K562 (cell line): ENCODE measurements around the gene ATXN7L2. TPM values are rescaled to one million over a fixed set of nuclear protein-coding genes. Genes with fewer than 3 reads are reported as not detected.

Experiments
- CCNT2 ChIP-seq: IDR thresholded peaks from 2 replicates; pipeline ENCODE4 v1.6.1; 2011; ENCODE audit warnings: borderline replicate concordance, low read depth, mild to moderate bottlenecking, moderate library complexity, mixed read lengths, low read length; ENCODE audit not compliant: insufficient read length; ENCODE audit errors: extremely low read depth
- CEBPG ChIP-seq, 3 experiments: fragments of 200-800 bp in 1 of 3; sonication (Bioruptor generic) in 1 of 3; sonication (generic) in 1 of 3; formaldehyde crosslinking in 1 of 3; IDR thresholded peaks in 2 of 3; conservative IDR thresholded peaks in 1 of 3; 2 replicates each; pipeline versions ENCODE4 v1.6.1 to v1.8.0; 2016 to 2022; ENCODE audit warnings: missing compliant biosample characterization in 2 of 3, missing genetic modification characterization in 2 of 3, mild to moderate bottlenecking in 1 of 3, missing genetic modification reagents in 1 of 3
- E4F1 ChIP-seq: fragments of 250-450 bp; sonication (Bioruptor Pico); IDR thresholded peaks from 2 replicates; pipeline ENCODE4 v1.5.0; 2021; ENCODE audit warnings: mild to moderate bottlenecking, borderline replicate concordance
- HIVEP1 ChIP-seq: fragments of 250-450 bp; sonication (Bioruptor Pico); IDR thresholded peaks from 2 replicates; pipeline ENCODE4 v1.4.0; 2020; ENCODE audit warnings: mild to moderate bottlenecking
- JUNB ChIP-seq: fragments of 450-650 bp; formaldehyde crosslinking; conservative IDR thresholded peaks from 2 replicates; pipeline ENCODE4 v1.4.0; 2020; ENCODE audit warnings: mild to moderate bottlenecking
- MAX ChIP-seq: sonication (generic); formaldehyde crosslinking; IDR thresholded peaks from 2 replicates; pipeline ENCODE4 v1.9.0; 2022; ENCODE audit warnings: mild to moderate bottlenecking, missing genetic modification reagents
- MTF1 ChIP-seq: fragments of 250-450 bp; sonication (Bioruptor Pico); IDR thresholded peaks from 2 replicates; pipeline ENCODE4 v1.9.0; 2021; ENCODE audit warnings: moderate library complexity, mild to moderate bottlenecking, inconsistent platforms, borderline replicate concordance
- NFIX ChIP-seq: fragments of 250-450 bp; sonication (Bioruptor Pico); IDR thresholded peaks from 2 replicates; pipeline ENCODE4 v1.4.0; 2020; ENCODE audit warnings: low read depth, mild to moderate bottlenecking, moderate library complexity
- NFRKB ChIP-seq: fragments of 450-650 bp; IDR thresholded peaks from 2 replicates; pipeline ENCODE4 v1.6.1; 2016; ENCODE audit warnings: low read depth
- PATZ1 ChIP-seq: fragments of 250-450 bp; sonication (Bioruptor Pico); IDR thresholded peaks from 2 replicates; pipeline ENCODE4 v1.5.0; 2020; ENCODE audit warnings: mild to moderate bottlenecking, borderline replicate concordance
- SAFB ChIP-seq: fragments of 200-400 bp; formaldehyde crosslinking; IDR thresholded peaks from 2 replicates; pipeline ENCODE4 v1.6.1; 2017; ENCODE audit warnings: low read depth, low read length, borderline replicate concordance
- SAFB2 ChIP-seq: fragments of 200-400 bp; formaldehyde crosslinking; IDR thresholded peaks from 2 replicates; pipeline ENCODE4 v1.6.1; 2018; ENCODE audit warnings: borderline replicate concordance, low read length, low read depth, moderate library complexity; ENCODE audit not compliant: severe bottlenecking
- SP1 ChIP-seq: sonication (generic); formaldehyde crosslinking; IDR thresholded peaks from 2 replicates; pipeline ENCODE4 v1.8.1; 2022; ENCODE audit warnings: mild to moderate bottlenecking, missing genetic modification reagents
- THAP12 ChIP-seq: fragments of 250-450 bp; sonication (Bioruptor Pico); IDR thresholded peaks from 2 replicates; pipeline ENCODE4 v1.9.0; 2021; ENCODE audit warnings: mild to moderate bottlenecking, inconsistent platforms
- XRCC4 ChIP-seq: IDR thresholded peaks from one replicate; pipeline ENCODE4 v1.6.1; 2011; ENCODE audit not compliant: insufficient read depth, insufficient read length; ENCODE audit errors: extremely low read depth
- ZBTB7A ChIP-seq: IDR thresholded peaks from 2 replicates; pipeline ENCODE4 v1.6.1; 2011; ENCODE audit warnings: low read depth, mild to moderate bottlenecking, low read length, moderate library complexity, borderline replicate concordance; ENCODE audit not compliant: control insufficient read depth
- ZNF212 ChIP-seq: fragments of 450-650 bp; formaldehyde crosslinking; IDR thresholded peaks from 2 replicates; pipeline ENCODE4 v1.4.0; 2020; ENCODE audit warnings: mild to moderate bottlenecking
- ZNF644 ChIP-seq: fragments of 200-800 bp; sonication (Bioruptor generic); IDR thresholded peaks from 2 replicates; pipeline ENCODE4 v1.6.1; 2016; ENCODE audit warnings: low read depth, missing genetic modification characterization, missing compliant biosample characterization
- polyA plus RNA-seq, 8 experiments: library from polyadenylated mRNA; depleted of rRNA in 4 of 8; stranded (reverse) in 5 of 8; unstranded in 3 of 8; fragments of >200 nt; fragmentation: Nextera tagmentation in 2 of 8; fragmentation: Illumina TruSeq in 1 of 8; extraction: Ambion mirVana in 2 of 8; extraction: Trizol in 1 of 8; gene quantifications; 2 replicates each; pipeline versions ENCODE4 v1.2.1 to v1.2.3, GENCODE V29; 2011 to 2014; ENCODE audit warnings: inconsistent platforms in 1 of 8, missing spikeins in 1 of 8
- total RNA-seq, 7 experiments: library from RNA; depleted of rRNA in 6 of 7; stranded (reverse); fragments of >200 nt in 6 of 7; fragmentation: Illumina TruSeq in 2 of 7; extraction: Trizol in 2 of 7; gene quantifications; 2 replicates each; pipeline versions ENCODE4 v1.2.1 to v1.2.3, GENCODE V29; 2011 to 2021; ENCODE audit warnings: low replicate concordance in 1 of 7

Gene ATXN7L2
- total and polyA plus RNA-seq, 9 of the 15 experiments (the other 6 are each of a cell fraction or from before 2014, with no cell fraction given) = 0.21 to 10.4 (median 5.8) TPM

GRCh38 chr1:109478806-109479205, 4.9 kb upstream of the ATXN7L2 start (continued):
- no peak for TF ChIP-seq NFIX (CRISPR knock-in tag)
- no peak for TF ChIP-seq PATZ1 (CRISPR knock-in tag)
- TF ChIP-seq HIVEP1 (CRISPR knock-in tag) = no peak
- TF ChIP-seq XRCC4 = no peak
- TF ChIP-seq THAP12 (CRISPR knock-in tag) = no peak
- TF ChIP-seq CCNT2 = no peak
- TF ChIP-seq SAFB2 = no peak
- no peak for TF ChIP-seq NFRKB
- no peak for TF ChIP-seq MTF1 (CRISPR knock-in tag)
- no peak for TF ChIP-seq ZNF212 (CRISPR knock-in tag)
- TF ChIP-seq SP1 = no peak
- TF ChIP-seq E4F1 (CRISPR knock-in tag) = no peak
- no peak for TF ChIP-seq SAFB
- TF ChIP-seq MAX (CRISPR knock-in tag) = peak; percentile 75
- no peak for TF ChIP-seq JUNB
- TF ChIP-seq CEBPG (CRISPR knock-in tag; IDR thresholded peaks at IDR 0.05) = no peak
- TF ChIP-seq CEBPG (tag; conservative IDR thresholded peaks at IDR 0.05 in 1 of 2, IDR thresholded peaks at IDR 0.05 in 1 of 2) = no peak
- TF ChIP-seq ZNF644 (tag) = no peak
- no peak for TF ChIP-seq ZBTB7A
